HG03159 (cell line): ENCODE results near the gene ZCCHC7.
"Not testable (repeated sequence)": the region's sequence is repeated elsewhere in the genome, so short reads cannot be mapped to it uniquely, and the experiment has no call there.

ENCODE experiments used
- ATAC-seq: cut with Tn5 transposase; IDR thresholded peaks from one replicate; pipeline ENCODE4 v1.9.1; 2021; ENCODE audit warnings: mild to moderate bottlenecking, moderate library complexity; ENCODE audit not compliant: unreplicated experiment

ZCCHC7 gene

GRCh38 chr9:37203456-37203855 is 83.1 kb downstream of the ZCCHC7 start:
- not testable (repeated sequence) for ATAC-seq

- no peak for ATAC-seq
Observed at GRCh38 chr9:37206121-37206620, 85.8 kb downstream of the ZCCHC7 start.

GRCh38 chr9:37209431-37210386 is 89.3 kb downstream of the ZCCHC7 start:
- no peak for ATAC-seq

GRCh38 chr9:37210737-37211523 is 90.6 kb downstream of the ZCCHC7 start:
- no peak for ATAC-seq

GRCh38 chr9:37212435-37212834 is 92.1 kb downstream of the ZCCHC7 start:
- ATAC-seq, result no peak

- no peak for ATAC-seq
Observed at GRCh38 chr9:37215381-37215780, 95.0 kb downstream of the ZCCHC7 start.

GRCh38 chr9:37215830-37216229 is 95.5 kb downstream of the ZCCHC7 start:
- no peak for ATAC-seq

GRCh38 chr9:37217161-37217560 is 96.8 kb downstream of the ZCCHC7 start:
- ATAC-seq, result no peak

GRCh38 chr9:37218800-37219425 is 98.5 kb downstream of the ZCCHC7 start:
- ATAC-seq, result no peak

GRCh38 chr9:37220971-37221370 is 100.6 kb downstream of the ZCCHC7 start:
- no peak for ATAC-seq

GRCh38 chr9:37221489-37222106 is 101.2 kb downstream of the ZCCHC7 start:
- ATAC-seq, result no peak

- no peak for ATAC-seq
Observed at GRCh38 chr9:37229455-37229854, 109.1 kb downstream of the ZCCHC7 start.

- ATAC-seq, result no peak
Observed at GRCh38 chr9:37229882-37230482, 109.6 kb downstream of the ZCCHC7 start.

- no peak for ATAC-seq
Observed at GRCh38 chr9:37236822-37237221, 116.4 kb downstream of the ZCCHC7 start.

GRCh38 chr9:37238122-37238521 is 117.7 kb downstream of the ZCCHC7 start:
- no peak for ATAC-seq

- ATAC-seq, result no peak
Observed at GRCh38 chr9:37239224-37239859, 119.0 kb downstream of the ZCCHC7 start.

- no peak for ATAC-seq
Observed at GRCh38 chr9:37239921-37240320, 119.5 kb downstream of the ZCCHC7 start.

- ATAC-seq, result no peak
Observed at GRCh38 chr9:37241340-37241739, 121.0 kb downstream of the ZCCHC7 start.

GRCh38 chr9:37242089-37242488 is 121.7 kb downstream of the ZCCHC7 start:
- ATAC-seq, result no peak
